MM.1S (cell line): Measurements from ENCODE around the gene PORCN.
"Not testable (repeated sequence)": the region's sequence is repeated elsewhere in the genome, so short reads cannot be mapped to it uniquely, and the experiment has no call there.

ENCODE experiments used
- DNase-seq: peaks from one replicate; pipeline ENCODE4 v3.0.0-alpha.2; 2015
- H2AFZ ChIP-seq: fragments of 300-600 bp; sonication (generic); 2 replicates; pipeline ENCODE4 v1.6.0; 2016; ENCODE audit warnings: antibody characterized with exemption, low read length
- H3F3A ChIP-seq: fragments of 300-600 bp; sonication (generic); 2 replicates; pipeline ENCODE4 v1.6.1; 2016; ENCODE audit warnings: mild to moderate bottlenecking, antibody characterized with exemption, low read length, moderate library complexity, mixed read lengths; ENCODE audit not compliant: insufficient read depth
- H3K27ac ChIP-seq: fragments of 300-600 bp; sonication (generic); 2 replicates; pipeline ENCODE4 v1.5.1; 2016; ENCODE audit warnings: mild to moderate bottlenecking, low read length
- H3K27me3 ChIP-seq: fragments of 300-600 bp; sonication (generic); replicated peaks from 2 replicates; pipeline ENCODE4 v1.6.0; 2016; ENCODE audit warnings: low read length; ENCODE audit not compliant: insufficient read depth
- H3K36me3 ChIP-seq: fragments of 300-600 bp; sonication (generic); replicated peaks from 2 replicates; pipeline ENCODE4 v1.6.1; 2016; ENCODE audit warnings: mild to moderate bottlenecking, low read length, mixed read lengths; ENCODE audit not compliant: insufficient read depth
- H3K4me1 ChIP-seq: fragments of 300-600 bp; sonication (generic); 2 replicates; pipeline ENCODE4 v1.6.1; 2016; ENCODE audit warnings: low read length, mixed read lengths
- H3K4me2 ChIP-seq: fragments of 300-600 bp; sonication (generic); 2 replicates; pipeline ENCODE4 v1.6.0; 2016; ENCODE audit warnings: low read depth, low read length
- H3K4me3 ChIP-seq: fragments of 300-600 bp; sonication (generic); 2 replicates; pipeline ENCODE4 v1.5.1; 2016; ENCODE audit warnings: low read length, mixed read lengths
- H3K79me2 ChIP-seq: fragments of 300-600 bp; sonication (generic); 2 replicates; pipeline ENCODE4 v1.6.1; 2016; ENCODE audit warnings: mixed run types, low read length, mixed read lengths
- H3K9ac ChIP-seq: fragments of 300-600 bp; sonication (generic); 2 replicates; pipeline ENCODE4 v1.6.1; 2016; ENCODE audit warnings: low read length, mixed read lengths
- H3K9me2 ChIP-seq: fragments of 300-600 bp; sonication (generic); replicated peaks from 2 replicates; pipeline ENCODE4 v1.6.1; 2016; ENCODE audit warnings: mild to moderate bottlenecking, low read length, mixed read lengths; ENCODE audit not compliant: insufficient read depth
- H3K9me3 ChIP-seq: fragments of 300-600 bp; sonication (generic); replicated peaks from 2 replicates; pipeline ENCODE4 v1.6.1; 2016; ENCODE audit warnings: mild to moderate bottlenecking, low read length, mixed read lengths; ENCODE audit not compliant: insufficient read depth
- H4K20me1 ChIP-seq: fragments of 300-600 bp; sonication (generic); 2 replicates; pipeline ENCODE4 v1.6.1; 2016; ENCODE audit warnings: mild to moderate bottlenecking, low read length, moderate library complexity, mixed read lengths; ENCODE audit not compliant: insufficient read depth
- CTCF ChIP-seq: fragments of 300-600 bp; sonication (generic); IDR thresholded peaks from 2 replicates; pipeline ENCODE4 v1.5.1; 2016; ENCODE audit warnings: antibody characterized with exemption, low read length, mixed read lengths
- EZH2 ChIP-seq: fragments of 300-600 bp; sonication (generic); optimal IDR thresholded peaks from 2 replicates; pipeline ENCODE3; 2017; ENCODE audit warnings: low read depth, mild to moderate bottlenecking, antibody characterized with exemption, low read length, mixed read lengths
- EZH2phosphoT487 ChIP-seq: fragments of 300-600 bp; sonication (generic); IDR thresholded peaks from 2 replicates; pipeline ENCODE4 v1.6.1; 2018; ENCODE audit warnings: antibody characterized with exemption, low read length

PORCN gene

DNA sequence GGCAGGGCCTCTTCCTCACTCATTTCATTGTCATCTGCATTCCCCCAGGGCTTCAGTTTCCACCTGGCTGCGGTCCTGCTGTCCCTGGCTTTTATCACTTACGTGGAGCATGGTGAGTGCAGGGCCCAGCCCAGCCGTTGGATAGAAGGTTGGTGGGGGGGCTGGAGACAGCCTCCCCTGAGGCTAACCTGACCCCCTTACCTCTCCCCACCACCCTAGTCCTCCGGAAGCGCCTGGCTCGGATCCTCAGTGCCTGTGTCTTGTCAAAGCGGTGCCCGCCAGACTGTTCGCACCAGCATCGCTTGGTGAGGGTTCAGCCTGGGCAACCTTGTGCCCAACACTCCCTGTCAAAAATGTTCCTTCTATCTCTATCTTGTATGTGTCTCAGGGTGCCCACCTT, 7.0 kb downstream of the PORCN start:
- Histone ChIP-seq H3K9me3 (no peaks in the 10 kb centered on the region), H3K4me1 (peaks cover 2% of the 10 kb centered on the region; the same call in 1 of the 2 replicates), H3K4me2 (no peak overlapping the region), H3K9ac (no peak overlapping the region), H2AFZ (no peak overlapping the region), H4K20me1 (no peaks in the 10 kb centered on the region), H3K27me3 (no peaks in the 10 kb centered on the region), H3K79me2 (no peaks in the 10 kb centered on the region), H3F3A (0 out of 2 replicates have a peak, but pooled peaks cover under 1% of the 10 kb centered on the region), H3K9me2 (no peaks in the 10 kb centered on the region), H3K36me3 (no peaks in the 10 kb centered on the region), H3K27ac (no peak overlapping the region), H3K4me3 (no peak overlapping the region)
- DNase-seq, result no peak
- TF ChIP-seq EZH2phosphoT487 (no peak), EZH2 (no peak), CTCF (no peak)

DNA sequence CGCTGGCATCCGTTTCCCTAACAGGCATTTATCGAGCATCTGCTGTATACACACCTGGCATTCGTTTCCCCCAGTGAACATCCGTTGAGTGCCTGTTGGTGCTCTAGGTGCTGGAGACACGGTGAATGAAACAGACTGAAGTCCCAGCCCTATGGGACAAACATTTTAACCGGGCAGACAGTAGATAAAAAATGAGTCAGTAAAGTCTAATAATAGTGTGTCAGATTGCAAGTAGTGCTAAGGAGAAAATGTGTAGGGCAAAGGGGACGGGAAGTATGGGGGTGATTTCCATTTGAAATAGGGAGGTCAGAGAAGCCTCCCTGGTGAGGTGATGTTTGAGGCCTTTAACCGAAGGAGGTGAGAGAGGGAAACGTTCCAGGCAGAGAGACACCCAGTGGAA, 7.5 kb downstream of the PORCN start:
- Histone ChIP-seq H3K4me3 (no peak overlapping the region), H3K27me3 (no peaks in the 10 kb centered on the region), H4K20me1 (no peaks in the 10 kb centered on the region)

GRCh38 chrX:48516987-48517386, 8.2 kb downstream of the PORCN start:
- no peaks in the 10 kb centered on the region for H4K20me1 ChIP-seq
- H3K9me2 ChIP-seq, result no peaks in the 10 kb centered on the region
- H3K36me3 ChIP-seq, result no peaks in the 10 kb centered on the region
- H3K27ac ChIP-seq, result no peak overlapping the region
- H3K4me3 ChIP-seq, result no peak overlapping the region
- H3K4me2 ChIP-seq, result no peak overlapping the region
- no peak for DNase-seq
- no peak for TF ChIP-seq EZH2
- no peak for TF ChIP-seq EZH2phosphoT487
- TF ChIP-seq CTCF, result no peak
- H3K9ac ChIP-seq, result no peak overlapping the region
- H3K4me1 ChIP-seq, result peaks cover 5% of the 10 kb centered on the region; the same call in 1 of the 2 replicates
- no peak overlapping the region for H2AFZ ChIP-seq
- H3F3A ChIP-seq, result peaks cover 4% of the 10 kb centered on the region
- H3K79me2 ChIP-seq, result peaks cover 2% of the 10 kb centered on the region
- no peaks in the 10 kb centered on the region for H3K27me3 ChIP-seq
- H3K9me3 ChIP-seq, result no peaks in the 10 kb centered on the region

More for the DNA sequence above, 7.5 kb downstream of the PORCN start:
- H3K9me3 ChIP-seq, result no peaks in the 10 kb centered on the region
- no peaks in the 10 kb centered on the region for H3K9me2 ChIP-seq
- no peak overlapping the region for H3K9ac ChIP-seq
- H3K79me2 ChIP-seq, result no peaks in the 10 kb centered on the region
- H3K36me3 ChIP-seq, result no peaks in the 10 kb centered on the region
- DNase-seq, result no peak
- peaks cover 4% of the 10 kb centered on the region for H3F3A ChIP-seq
- H3K27ac ChIP-seq, result no peak overlapping the region
- no peak overlapping the region for H3K4me2 ChIP-seq
- no peak overlapping the region for H2AFZ ChIP-seq
- TF ChIP-seq EZH2phosphoT487 (no peak), CTCF (no peak), EZH2 (no peak)
- H3K4me1 ChIP-seq, result peaks cover 5% of the 10 kb centered on the region; the same call in 1 of the 2 replicates

- H3K4me2 ChIP-seq, DNase-seq, H3K4me3 ChIP-seq, H4K20me1 ChIP-seq, H3K36me3 ChIP-seq, H3K9ac ChIP-seq, H3K27ac ChIP-seq, H3K9me2 ChIP-seq, H2AFZ ChIP-seq, H3K4me1 ChIP-seq, H3K9me3 ChIP-seq, H3F3A ChIP-seq, H3K27me3 ChIP-seq: not testable (repeated sequence)
- peaks cover 20% of the 10 kb centered on the region for H3K79me2 ChIP-seq
Observed at GRCh38 chrX:48519481-48519880, 10.7 kb downstream of the PORCN start.
